ENCODE results near the gene MAL.

- TF ChIP-seq CTCF (IDR thresholded peaks at IDR 0.05) (no peak), POLR2A (IDR thresholded peaks at IDR 0.05) (no peak)
Observed at GRCh38 chr2:95014126-95014708, 11.3 kb upstream of the MAL start.

Measured in esophagus squamous epithelium (tissue), 4 donors.